IMR-90 (cell line): ENCODE results near the gene TGOLN2. TPM values are rescaled to one million over a fixed set of nuclear protein-coding genes. Genes with fewer than 3 reads are reported as not detected.

Experiments
- ATAC-seq: fragments of 200-7000 bp; cut with Tn5 transposase; 2 replicates; pipeline ENCODE4 v1.9.1; 2020; ENCODE audit warnings: low read depth, mild to moderate bottlenecking, moderate library complexity
- BruUV-seq: library from RNA; stranded (reverse); fragments of 400-500 nt; replicated peaks from 2 replicates; lab custom pipeline; 2021; lab: Mats Ljungman, UMichigan
- CTCF ChIA-PET: fragments of 300-600 bp; formaldehyde crosslinking; extraction: SDS; loops from one replicate; lab custom pipeline; 2021; ENCODE audit warnings: antibody characterized with exemption; lab: Yijun Ruan, JAX
- POLR2A ChIA-PET: fragments of 300-600 bp; sonication (Branson Sonifier 250); formaldehyde crosslinking; loops from one replicate; lab custom pipeline; 2022; ENCODE audit warnings: antibody characterized with exemption; ENCODE audit not compliant: unreplicated experiment; lab: Charles Lee
- DNase-seq: peaks from one replicate; pipeline ENCODE4 v3.0.0; 2013
- H2AFZ ChIP-seq: replicated peaks from 2 replicates; pipeline ENCODE3; 2013; ENCODE audit warnings: low read length, mild to moderate bottlenecking; ENCODE audit not compliant: poor library complexity
- H2AK5ac ChIP-seq: 2 replicates; pipeline ENCODE4 v1.6.1; 2013; ENCODE audit warnings: low read depth, low read length, inconsistent platforms
- H2AK9ac ChIP-seq: replicated peaks from 2 replicates; pipeline ENCODE3; 2013; ENCODE audit warnings: mild to moderate bottlenecking, low read depth, low read length, moderate library complexity; ENCODE audit not compliant: poor library complexity
- H2BK120ac ChIP-seq: 2 replicates; pipeline ENCODE4 v1.6.1; 2013; ENCODE audit warnings: low read depth, low read length, inconsistent platforms
- H2BK15ac ChIP-seq: 3 replicates; pipeline ENCODE4 v1.6.1; 2013; ENCODE audit warnings: low read depth, low read length, inconsistent platforms
- H2BK20ac ChIP-seq: 2 replicates; pipeline ENCODE4 v1.6.1; 2013; ENCODE audit warnings: low read depth, mild to moderate bottlenecking, inconsistent platforms, low read length, moderate library complexity
- H2BK5ac ChIP-seq: 2 replicates; pipeline ENCODE4 v1.6.1; 2013; ENCODE audit warnings: mild to moderate bottlenecking, low read depth, low read length, inconsistent platforms; ENCODE audit not compliant: poor library complexity, severe bottlenecking
- H3K14ac ChIP-seq: replicated peaks from 2 replicates; pipeline ENCODE4 v1.6.1; 2013; ENCODE audit warnings: low read depth, low read length, inconsistent platforms
- H3K18ac ChIP-seq: 2 replicates; pipeline ENCODE4 v1.6.1; 2013; ENCODE audit warnings: low read depth, low read length, control low read depth
- H3K23ac ChIP-seq: 2 replicates; pipeline ENCODE4 v1.6.1; 2013; ENCODE audit warnings: low read depth, low read length, inconsistent platforms
- H3K27ac ChIP-seq: 2 replicates; pipeline ENCODE4 v1.5.1; 2013; ENCODE audit warnings: mild to moderate bottlenecking, control low read depth, low read length; ENCODE audit not compliant: insufficient read depth
- H3K27me3 ChIP-seq: 2 replicates; pipeline ENCODE4 v1.6.1; 2013; ENCODE audit warnings: low read length; ENCODE audit not compliant: control insufficient read depth, insufficient read depth
- H3K36me3 ChIP-seq: 2 replicates; pipeline ENCODE4 v1.6.1; 2013; ENCODE audit warnings: low read length, mixed read lengths; ENCODE audit not compliant: control insufficient read depth, insufficient read depth
- H3K4ac ChIP-seq: 2 replicates; pipeline ENCODE4 v1.6.1; 2013; ENCODE audit warnings: low read depth, low read length, inconsistent platforms
- H3K4me1 ChIP-seq: 2 replicates; pipeline ENCODE4 v1.6.1; 2013; ENCODE audit warnings: low read length, mixed read lengths; ENCODE audit not compliant: control insufficient read depth, insufficient read depth
- H3K4me2 ChIP-seq: 2 replicates; pipeline ENCODE4 v1.6.1; 2013; ENCODE audit warnings: low read depth, mild to moderate bottlenecking, control low read depth, low read length, moderate library complexity
- H3K4me3 ChIP-seq: 2 replicates; pipeline ENCODE4 v1.5.1; 2013; ENCODE audit warnings: low read depth, mild to moderate bottlenecking, control low read depth, low read length, moderate library complexity; ENCODE audit not compliant: insufficient read depth
- H3K56ac ChIP-seq: 2 replicates; pipeline ENCODE4 v1.6.1; 2013; ENCODE audit warnings: low read length, inconsistent platforms; ENCODE audit not compliant: insufficient read depth; ENCODE audit errors: extremely low read depth
- H3K79me1 ChIP-seq, 2 experiments: 2 replicates each; pipeline ENCODE4 v1.6.1; 2013; ENCODE audit warnings: low read length in 2 of 2, inconsistent platforms in 1 of 2, low read depth in 1 of 2
- H3K9ac ChIP-seq: 2 replicates; pipeline ENCODE4 v1.6.1; 2013; ENCODE audit warnings: low read depth, low read length, control low read depth
- H3K9me1 ChIP-seq: 2 replicates; pipeline ENCODE4 v1.6.1; 2013; ENCODE audit warnings: low read length, inconsistent platforms; ENCODE audit not compliant: insufficient read depth
- H3K9me3 ChIP-seq: 2 replicates; pipeline ENCODE4 v1.6.1; 2013; ENCODE audit warnings: low read length; ENCODE audit not compliant: control insufficient read depth, insufficient read depth
- H4K20me1 ChIP-seq: 2 replicates; pipeline ENCODE4 v1.6.1; 2013; ENCODE audit warnings: low read length, inconsistent platforms; ENCODE audit not compliant: insufficient read depth
- H4K5ac ChIP-seq: 2 replicates; pipeline ENCODE4 v1.6.1; 2013; ENCODE audit warnings: mild to moderate bottlenecking, low read depth, low read length, control low read depth
- H4K8ac ChIP-seq, 2 experiments: 2 replicates each; pipeline ENCODE4 v1.6.1; 2013; ENCODE audit warnings: low read depth in 2 of 2, low read length in 2 of 2, control low read depth in 1 of 2, inconsistent platforms in 1 of 2
- H4K91ac ChIP-seq: 2 replicates; pipeline ENCODE4 v1.6.1; 2013; ENCODE audit warnings: low read depth, low read length, inconsistent platforms; ENCODE audit not compliant: insufficient read depth
- BHLHE40 ChIP-seq: fragments of 150-350 bp; IDR thresholded peaks from 2 replicates; pipeline ENCODE4 v1.6.1; 2016; ENCODE audit warnings: mild to moderate bottlenecking, low read depth, low read length
- CEBPB ChIP-seq: IDR thresholded peaks from 2 replicates; pipeline ENCODE4 v1.6.1; 2012; ENCODE audit warnings: low read depth, low read length, improper control_type of control experiment
- CHD1 ChIP-seq: IDR thresholded peaks from 2 replicates; pipeline ENCODE4 v1.6.1; 2012; ENCODE audit warnings: low read depth, low read length, improper control_type of control experiment
- CTCF ChIP-seq: conservative IDR thresholded peaks from 2 replicates; pipeline ENCODE4 v1.5.1; 2012; ENCODE audit warnings: mild to moderate bottlenecking, low read depth, low read length, improper control_type of control experiment
- ELK1 ChIP-seq: fragments of 150-350 bp; IDR thresholded peaks from 2 replicates; pipeline ENCODE4 v1.6.1; 2016; ENCODE audit warnings: low read depth, mild to moderate bottlenecking, low read length, moderate library complexity, borderline replicate concordance
- FOS ChIP-seq: fragments of 150-350 bp; IDR thresholded peaks from 2 replicates; pipeline ENCODE4 v1.6.1; 2016; ENCODE audit warnings: low read depth, low read length
- MAZ ChIP-seq: IDR thresholded peaks from 2 replicates; pipeline ENCODE4 v1.6.1; 2012; ENCODE audit warnings: low read depth, mild to moderate bottlenecking, low read length, improper control_type of control experiment, moderate library complexity, borderline replicate concordance
- MXI1 ChIP-seq: IDR thresholded peaks from 2 replicates; pipeline ENCODE4 v1.6.1; 2012; ENCODE audit warnings: low read depth, mild to moderate bottlenecking, low read length, moderate library complexity, borderline replicate concordance
- NFE2L2 ChIP-seq: fragments of 150-350 bp; IDR thresholded peaks from 2 replicates; pipeline ENCODE4 v1.6.1; 2016; ENCODE audit warnings: low read depth, mild to moderate bottlenecking, low read length
- POLR2A ChIP-seq: IDR thresholded peaks from 2 replicates; pipeline ENCODE4 v1.6.1; 2012; ENCODE audit warnings: mild to moderate bottlenecking, low read depth, low read length
- RAD21 ChIP-seq: IDR thresholded peaks from 2 replicates; pipeline ENCODE4 v1.6.1; 2012; ENCODE audit warnings: low read length, improper control_type of control experiment
- RCOR1 ChIP-seq: IDR thresholded peaks from 2 replicates; pipeline ENCODE4 v1.6.1; 2012; ENCODE audit warnings: mild to moderate bottlenecking, low read length, improper control_type of control experiment; ENCODE audit not compliant: insufficient replicate concordance
- RFX5 ChIP-seq: IDR thresholded peaks from 2 replicates; pipeline ENCODE4 v1.8.0; 2012; ENCODE audit warnings: low read depth, mild to moderate bottlenecking, low read length, moderate library complexity
- SMC3 ChIP-seq: fragments of 150-350 bp; IDR thresholded peaks from 2 replicates; pipeline ENCODE4 v1.6.1; 2016; ENCODE audit warnings: low read depth, mild to moderate bottlenecking, antibody characterized with exemption, low read length, moderate library complexity
- WGBS, 2 experiments: methylation state at CpG; one replicate each; pipeline versions ENCODE4 v1.1.5 to v1.1.7; 2013; ENCODE audit warnings: missing lambda C conversion rate in 2 of 2; ENCODE audit not compliant: insufficient read length in 1 of 2; ENCODE audit errors: extremely low coverage in 2 of 2; 5-methylcytosine and 5-hydroxymethylcytosine counted together
- dilution Hi-C: fragments of 300-500 bp; cut with HindIII; formaldehyde crosslinking; loops from one replicate; pipeline ENCODE4 v1.14.3; 2018; ENCODE audit warnings: low sequenced_read_pairs; ENCODE audit not compliant: unreplicated experiment
- in situ Hi-C: fragments of 300-500 bp; cut with MboI; formaldehyde crosslinking; loops from 3 replicates; pipeline ENCODE4 v1.14.3; 2019; ENCODE audit warnings: low sequenced_read_pairs, inconsistent platforms, mixed read lengths
- intact Hi-C: fragments of 100-400 bp; cut with micrococcal nuclease; formaldehyde crosslinking; loops from 2 replicates; pipeline ENCODE4 v1.10.0; 2022
- polyA plus RNA-seq, 3 experiments: library from polyadenylated mRNA; depleted of rRNA; stranded (reverse); fragments of >200 nt; gene quantifications; 2 replicates each; pipeline ENCODE4 v1.2.3, GENCODE V29; 2012; ENCODE audit warnings: low replicate concordance in 1 of 3
- total RNA-seq: library from RNA; depleted of rRNA; stranded (reverse); fragments of >200 nt; gene quantifications from 2 replicates; pipeline ENCODE4 v1.2.3, GENCODE V29; 2012

The TGOLN2 gene
- total and polyA plus RNA-seq, 2 of the 4 experiments (the other 2 are of a cell fraction) = 57.7 to 92.3 TPM

- peak overlapping the region; percentile 68 for H3K4me2 ChIP-seq
- peaks cover 13% of the 10 kb centered on the region for H4K20me1 ChIP-seq
- peak overlapping the region; percentile 79 for H3K18ac ChIP-seq
- H2AFZ ChIP-seq = peak overlapping the region; percentile 80
- peaks cover 12 to 80% of the 10 kb centered on the region in 2 experiments; a peak in 3 of 4 replicates for H3K79me1 ChIP-seq
- H3K14ac ChIP-seq = peak overlapping the region; percentile 80
- 5% methylated on average over 6 of the region's 15 CpGs; no CpG with 5 or more reads in 1 of the 2 experiments for WGBS, 2 experiments
- H4K8ac ChIP-seq = peak overlapping the region; percentile 50 to 96
- dilution Hi-C loops = no loop called here
- peak overlapping the region; percentile 87 for H3K27ac ChIP-seq
- H3K4me3 ChIP-seq = no peak overlapping the region
- DNase-seq (peak; percentile 89), ATAC-seq (peak; percentile 89)
- no peaks in the 10 kb centered on the region for H3K36me3 ChIP-seq
- no peaks in the 10 kb centered on the region for H3K27me3 ChIP-seq
- TF ChIP-seq RAD21 = no peak
- TF ChIP-seq CTCF = no peak
- no peak for TF ChIP-seq CHD1
- no peak for TF ChIP-seq RCOR1
- no peak for TF ChIP-seq CEBPB
- no peak for TF ChIP-seq ELK1
- TF ChIP-seq FOS = no peak
- no peak for TF ChIP-seq POLR2A
- peak; percentile 6; the same call in 1 of the 2 replicates for TF ChIP-seq BHLHE40
- no peak for TF ChIP-seq RFX5
- no peak for TF ChIP-seq MXI1
- no peak for TF ChIP-seq NFE2L2
- TF ChIP-seq MAZ = peak; percentile 56; the same call in 1 of the 2 replicates
- TF ChIP-seq SMC3 = no peak
- BruUV-seq = no TSS peak
- intact Hi-C loops = no loop called here
- ChIA-PET POLR2A (no interaction called here), CTCF (interaction anchor here (1.3 to 1.4 kb wide), 2 partner anchors 145 to 211 kb away, joined by 7 to 10 read pairs; partner anchors contain the start of gene TCF7L1)
- peak overlapping the region; percentile 88 for H2BK5ac ChIP-seq
- peak overlapping the region; percentile 64 for H3K56ac ChIP-seq
- peak overlapping the region; percentile 74; the same call in 2 of the 3 replicates for H2BK15ac ChIP-seq
- H3K9me3 ChIP-seq = no peaks in the 10 kb centered on the region
- H3K23ac ChIP-seq = peak overlapping the region; percentile 89
- H3K9me1 ChIP-seq = peaks cover 40% of the 10 kb centered on the region
- peak overlapping the region; percentile 96 for H2BK120ac ChIP-seq
- H3K9ac ChIP-seq = peak overlapping the region; percentile 16
- in situ Hi-C loops = loop anchor here (25.0 kb wide), 1 partner anchor 790 kb away; no protein-coding TSS in a partner anchor
- H2BK20ac ChIP-seq = peak overlapping the region; percentile 80
- H2AK5ac ChIP-seq = peak overlapping the region; percentile 89
- peaks cover 36% of the 10 kb centered on the region for H3K4me1 ChIP-seq
- peak overlapping the region; percentile 96 for H3K4ac ChIP-seq
- peak overlapping the region; percentile 71 for H4K5ac ChIP-seq
- H2AK9ac ChIP-seq = peak overlapping the region; percentile 96
- H4K91ac ChIP-seq = peak overlapping the region; percentile 98
These were observed 50.2 kb downstream of the TGOLN2 start for GRCh38 chr2:85277416-85278158.
